ENCODE measurements around the gene MYO7A. TPM values are rescaled to one million over a fixed set of nuclear protein-coding genes. Genes with fewer than 3 reads are reported as not detected.

MYO7A gene
- total and polyA plus RNA-seq, 2 of the 4 experiments (the other 2 are of a cell fraction): 0.02 TPM; not detected in 1

DNA sequence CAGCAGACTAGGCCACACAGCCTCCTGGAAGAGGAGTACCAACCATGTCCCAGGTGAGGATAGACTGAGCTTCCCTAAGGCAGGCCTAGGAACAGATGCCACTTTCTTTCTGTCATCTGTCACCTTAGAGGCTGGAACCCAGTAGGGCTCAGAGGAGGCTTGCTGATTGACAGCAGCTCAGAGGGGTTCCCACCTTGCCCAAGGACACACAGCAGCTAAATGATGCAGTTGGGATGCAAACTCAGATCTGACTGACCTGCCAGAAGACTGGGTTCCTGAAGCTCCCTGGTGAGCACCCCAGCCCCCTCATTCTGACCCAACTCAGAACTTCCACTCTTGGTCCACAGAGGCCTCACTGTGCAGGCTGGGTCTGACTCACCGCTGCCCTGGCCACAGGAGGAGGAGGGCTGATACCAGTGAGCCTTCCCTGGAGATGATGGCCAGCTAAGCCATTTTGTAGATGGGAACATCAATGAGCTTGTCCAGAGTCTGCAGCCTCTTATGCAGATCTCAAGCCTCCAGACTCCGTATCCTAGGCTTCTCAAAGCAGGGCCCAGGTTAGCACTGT, 47.3 kb upstream of the MYO7A start:
- peaks cover 5% of the 10 kb centered on the region; the same call in 1 of the 2 replicates for H3K9me1 ChIP-seq (ENCODE audit: insufficient read depth, low read length)
- CTCF ChIA-PET: no interaction called here
- peaks cover 7 to 21% of the 10 kb centered on the region in 2 experiments for H3K79me1 ChIP-seq (ENCODE audit: low read depth in 1 of 2, low read length in 2 of 2)
- ATAC-seq (ENCODE audit: low read depth) (peak; percentile 88), DNase-seq (peak; percentile 51)
- dilution Hi-C loops (cut with HindIII; ENCODE audit: low sequenced_read_pairs, unreplicated experiment) (no loop called here), intact Hi-C loops (cut with micrococcal nuclease) (no loop called here), in situ Hi-C loops (cut with MboI; ENCODE audit: low sequenced_read_pairs) (no loop called here)
- no peak overlapping the region for H3K4ac ChIP-seq (ENCODE audit: low read depth, low read length)
- H3K18ac ChIP-seq (ENCODE audit: low read depth, low read length): no peak overlapping the region; the same call in 1 of the 2 replicates
- peaks cover 15% of the 10 kb centered on the region for H3K4me1 ChIP-seq (ENCODE audit: control insufficient read depth, insufficient read depth, low read length)
- no peak overlapping the region for H3K14ac ChIP-seq (replicated peaks; ENCODE audit: low read depth, low read length)
- H3K4me3 ChIP-seq (ENCODE audit: insufficient read depth, low read depth, low read length): no peak overlapping the region
- TF ChIP-seq, protein P1, sequence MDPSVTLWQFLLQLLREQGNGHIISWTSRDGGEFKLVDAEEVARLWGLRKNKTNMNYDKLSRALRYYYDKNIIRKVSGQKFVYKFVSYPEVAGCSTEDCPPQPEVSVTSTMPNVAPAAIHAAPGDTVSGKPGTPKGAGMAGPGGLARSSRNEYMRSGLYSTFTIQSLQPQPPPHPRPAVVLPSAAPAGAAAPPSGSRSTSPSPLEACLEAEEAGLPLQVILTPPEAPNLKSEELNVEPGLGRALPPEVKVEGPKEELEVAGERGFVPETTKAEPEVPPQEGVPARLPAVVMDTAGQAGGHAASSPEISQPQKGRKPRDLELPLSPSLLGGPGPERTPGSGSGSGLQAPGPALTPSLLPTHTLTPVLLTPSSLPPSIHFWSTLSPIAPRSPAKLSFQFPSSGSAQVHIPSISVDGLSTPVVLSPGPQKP (IDR thresholded peaks at IDR 0.05; ENCODE audit: borderline replicate concordance, low read depth, low read length): no peak
- TF ChIP-seq, protein P2, sequence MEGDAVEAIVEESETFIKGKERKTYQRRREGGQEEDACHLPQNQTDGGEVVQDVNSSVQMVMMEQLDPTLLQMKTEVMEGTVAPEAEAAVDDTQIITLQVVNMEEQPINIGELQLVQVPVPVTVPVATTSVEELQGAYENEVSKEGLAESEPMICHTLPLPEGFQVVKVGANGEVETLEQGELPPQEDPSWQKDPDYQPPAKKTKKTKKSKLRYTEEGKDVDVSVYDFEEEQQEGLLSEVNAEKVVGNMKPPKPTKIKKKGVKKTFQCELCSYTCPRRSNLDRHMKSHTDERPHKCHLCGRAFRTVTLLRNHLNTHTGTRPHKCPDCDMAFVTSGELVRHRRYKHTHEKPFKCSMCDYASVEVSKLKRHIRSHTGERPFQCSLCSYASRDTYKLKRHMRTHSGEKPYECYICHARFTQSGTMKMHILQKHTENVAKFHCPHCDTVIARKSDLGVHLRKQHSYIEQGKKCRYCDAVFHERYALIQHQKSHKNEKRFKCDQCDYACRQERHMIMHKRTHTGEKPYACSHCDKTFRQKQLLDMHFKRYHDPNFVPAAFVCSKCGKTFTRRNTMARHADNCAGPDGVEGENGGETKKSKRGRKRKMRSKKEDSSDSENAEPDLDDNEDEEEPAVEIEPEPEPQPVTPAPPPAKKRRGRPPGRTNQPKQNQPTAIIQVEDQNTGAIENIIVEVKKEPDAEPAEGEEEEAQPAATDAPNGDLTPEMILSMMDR (conservative IDR thresholded peaks at IDR 0.05; ENCODE audit: low read depth, low read length): no peak
- no peak for TF ChIP-seq NFE2L2 (IDR thresholded peaks at IDR 0.05; ENCODE audit: low read depth, low read length)
- TF ChIP-seq FOS (IDR thresholded peaks at IDR 0.05; ENCODE audit: low read depth, low read length): no peak
- no peak for TF ChIP-seq RFX5 (IDR thresholded peaks at IDR 0.05; ENCODE audit: low read depth, low read length)
- no peak for TF ChIP-seq BHLHE40 (IDR thresholded peaks at IDR 0.05; ENCODE audit: low read depth, low read length)
- no peak for TF ChIP-seq MAZ (IDR thresholded peaks at IDR 0.05; ENCODE audit: borderline replicate concordance, low read depth, low read length)
- TF ChIP-seq CHD1 (IDR thresholded peaks at IDR 0.05; ENCODE audit: low read depth, low read length): no peak
- TF ChIP-seq SMC3 (IDR thresholded peaks at IDR 0.05; ENCODE audit: low read depth, low read length): no peak
- no peak for TF ChIP-seq MAFK (IDR thresholded peaks at IDR 0.05; ENCODE audit: low read depth, low read length)
- no peak for TF ChIP-seq RAD21 (IDR thresholded peaks at IDR 0.05; ENCODE audit: low read length)
- TF ChIP-seq, protein P3, sequence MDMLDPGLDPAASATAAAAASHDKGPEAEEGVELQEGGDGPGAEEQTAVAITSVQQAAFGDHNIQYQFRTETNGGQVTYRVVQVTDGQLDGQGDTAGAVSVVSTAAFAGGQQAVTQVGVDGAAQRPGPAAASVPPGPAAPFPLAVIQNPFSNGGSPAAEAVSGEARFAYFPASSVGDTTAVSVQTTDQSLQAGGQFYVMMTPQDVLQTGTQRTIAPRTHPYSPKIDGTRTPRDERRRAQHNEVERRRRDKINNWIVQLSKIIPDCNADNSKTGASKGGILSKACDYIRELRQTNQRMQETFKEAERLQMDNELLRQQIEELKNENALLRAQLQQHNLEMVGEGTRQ (IDR thresholded peaks at IDR 0.05; ENCODE audit: low read depth, low read length): no peak
- no peak for TF ChIP-seq CEBPB (IDR thresholded peaks at IDR 0.05; ENCODE audit: low read depth, low read length)
- no peak for TF ChIP-seq RCOR1 (IDR thresholded peaks at IDR 0.05; ENCODE audit: insufficient replicate concordance, low read length)
- TF ChIP-seq MXI1 (IDR thresholded peaks at IDR 0.05; ENCODE audit: borderline replicate concordance, low read depth, low read length): no peak
- no peak overlapping the region for H2BK15ac ChIP-seq (ENCODE audit: low read depth, low read length)
- H3K23ac ChIP-seq (ENCODE audit: low read depth, low read length): no peak overlapping the region
- no peak overlapping the region for H3K9ac ChIP-seq (ENCODE audit: low read depth, low read length)
- no peak overlapping the region for H2AFZ ChIP-seq (replicated peaks; ENCODE audit: low read length, poor library complexity)
- H2BK120ac ChIP-seq (ENCODE audit: low read depth, low read length): no peak overlapping the region
- no CpG with 5 or more reads among the region's 2 CpGs for WGBS, 2 experiments (ENCODE audit: extremely low coverage in 2 of 2, insufficient read length in 1 of 2)
- H2AK9ac ChIP-seq (replicated peaks; ENCODE audit: low read depth, low read length, poor library complexity): peak overlapping the region; percentile 48
- no peak overlapping the region for H3K27ac ChIP-seq (ENCODE audit: insufficient read depth, low read length)
- H3K56ac ChIP-seq (ENCODE audit: extremely low read depth, insufficient read depth, low read length): no peak overlapping the region
- no peak overlapping the region for H4K91ac ChIP-seq (ENCODE audit: insufficient read depth, low read depth, low read length)
- H3K4me2 ChIP-seq (ENCODE audit: low read depth, low read length): no peak overlapping the region
- POLR2A ChIA-PET (ENCODE audit: unreplicated experiment): no interaction called here
- no TSS peak for BruUV-seq (replicated peaks)
- no peak overlapping the region for H2BK5ac ChIP-seq (ENCODE audit: low read depth, low read length, poor library complexity, severe bottlenecking)
- no peak overlapping the region for H4K5ac ChIP-seq (ENCODE audit: low read depth, low read length)
- no peak overlapping the region for H2BK20ac ChIP-seq (ENCODE audit: low read depth, low read length)
- H3K27me3 ChIP-seq (ENCODE audit: control insufficient read depth, insufficient read depth, low read length): no peaks in the 10 kb centered on the region
- H3K36me3 ChIP-seq (ENCODE audit: control insufficient read depth, insufficient read depth, low read length): peaks cover 4% of the 10 kb centered on the region; the same call in 1 of the 2 replicates
- no peaks in the 10 kb centered on the region for H3K9me3 ChIP-seq (ENCODE audit: control insufficient read depth, insufficient read depth, low read length)
- H2AK5ac ChIP-seq (ENCODE audit: low read depth, low read length): no peak overlapping the region
- H4K20me1 ChIP-seq (ENCODE audit: insufficient read depth, low read length): no peaks in the 10 kb centered on the region
- H4K8ac ChIP-seq (ENCODE audit: low read depth in 2 of 2, low read length in 2 of 2): no peak overlapping the region
